Measurements from ENCODE around the gene EME2. TPM values are rescaled to one million over a fixed set of nuclear protein-coding genes. Genes with fewer than 3 reads are reported as not detected.

Gene EME2
- total and polyA plus RNA-seq, 2 of the 13 experiments (the other 11 are each of a cell fraction or from before 2014, with no cell fraction given): 4.4 to 7.6 TPM

GRCh38 chr16:1794221-1794871, 21.7 kb downstream of the EME2 start (continued):
- TF ChIP-seq ZNF317 (CRISPR knock-in tag; IDR thresholded peaks at IDR 0.05) (0 out of 2 replicates have a peak, but pooled peaks have one; percentile 31), MAZ (IDR thresholded peaks at IDR 0.05; ENCODE audit: borderline replicate concordance, low read depth, low read length) (no peak), MAZ (CRISPR knock-in tag; IDR thresholded peaks at IDR 0.05; ENCODE audit: low read depth) (0 out of 2 replicates have a peak, but pooled peaks have one; percentile 30), EEA1 (CRISPR knock-in tag; IDR thresholded peaks at IDR 0.05; ENCODE audit: borderline replicate concordance) (peak; percentile 38; the same call in 1 of the 2 replicates), TBX2 (CRISPR knock-in tag; IDR thresholded peaks at IDR 0.05; ENCODE audit: borderline replicate concordance) (peak; percentile 36), HNF1A (IDR thresholded peaks at IDR 0.05; ENCODE audit: low read depth) (no peak), HNF1A (CRISPR knock-in tag; IDR thresholded peaks at IDR 0.05; ENCODE audit: borderline replicate concordance) (peak; percentile 69; the same call in 1 of the 2 replicates), ZNF12 (CRISPR knock-in tag; IDR thresholded peaks at IDR 0.05) (peak; percentile 46; the same call in 1 of the 2 replicates), LBX2 (CRISPR knock-in tag; IDR thresholded peaks at IDR 0.05; ENCODE audit: borderline replicate concordance) (no peak), THAP9 (CRISPR knock-in tag; IDR thresholded peaks at IDR 0.05; ENCODE audit: borderline replicate concordance) (no peak), ZNF484 (CRISPR knock-in tag; IDR thresholded peaks at IDR 0.05; ENCODE audit: borderline replicate concordance, low read depth) (no peak), ZBTB43 (CRISPR knock-in tag; conservative IDR thresholded peaks at IDR 0.05) (no peak), SCMH1 (CRISPR knock-in tag; IDR thresholded peaks at IDR 0.05; ENCODE audit: borderline replicate concordance) (no peak), ZNF207 (IDR thresholded peaks at IDR 0.05; ENCODE audit: borderline replicate concordance) (no peak)
- TF ChIP-seq, protein P1, sequence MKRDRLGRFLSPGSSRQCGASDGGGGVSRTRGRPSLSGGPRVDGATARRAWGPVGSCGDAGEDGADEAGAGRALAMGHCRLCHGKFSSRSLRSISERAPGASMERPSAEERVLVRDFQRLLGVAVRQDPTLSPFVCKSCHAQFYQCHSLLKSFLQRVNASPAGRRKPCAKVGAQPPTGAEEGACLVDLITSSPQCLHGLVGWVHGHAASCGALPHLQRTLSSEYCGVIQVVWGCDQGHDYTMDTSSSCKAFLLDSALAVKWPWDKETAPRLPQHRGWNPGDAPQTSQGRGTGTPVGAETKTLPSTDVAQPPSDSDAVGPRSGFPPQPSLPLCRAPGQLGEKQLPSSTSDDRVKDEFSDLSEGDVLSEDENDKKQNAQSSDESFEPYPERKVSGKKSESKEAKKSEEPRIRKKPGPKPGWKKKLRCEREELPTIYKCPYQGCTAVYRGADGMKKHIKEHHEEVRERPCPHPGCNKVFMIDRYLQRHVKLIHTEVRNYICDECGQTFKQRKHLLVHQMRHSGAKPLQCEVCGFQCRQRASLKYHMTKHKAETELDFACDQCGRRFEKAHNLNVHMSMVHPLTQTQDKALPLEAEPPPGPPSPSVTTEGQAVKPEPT (CRISPR knock-in tag; IDR thresholded peaks at IDR 0.05; ENCODE audit: low read depth): no peak; the same call in 1 of the 2 replicates

Measured in HepG2 (cell line).